Testis (tissue), 3 donors: ENCODE measurements around the gene NCOA6. TPM values are rescaled to one million over a fixed set of nuclear protein-coding genes. Genes with fewer than 3 reads are reported as not detected.

Source experiments
- DNase-seq: peaks from one replicate; pipeline ENCODE4 v3.0.0-alpha.2; 2019
- H3K27ac ChIP-seq, 2 donors: fragments of 200-600 bp; sonication (generic); one replicate each; pipeline ENCODE4 v1.5.1; 2019
- H3K27me3 ChIP-seq: fragments of 200-600 bp; sonication (generic); one replicate; pipeline ENCODE4 v1.5.1; 2019
- H3K36me3 ChIP-seq: fragments of 200-600 bp; sonication (generic); one replicate; pipeline ENCODE4 v1.5.1; 2017; ENCODE audit warnings: low read depth; ENCODE audit errors: missing control alignments
- H3K4me1 ChIP-seq: fragments of 200-600 bp; sonication (generic); one replicate; pipeline ENCODE4 v1.5.1; 2019
- H3K4me3 ChIP-seq, 2 donors: fragments of 200-600 bp; sonication (generic); one replicate each; pipeline ENCODE4 v1.5.1; 2017 to 2019
- H3K9me3 ChIP-seq: fragments of 200-600 bp; sonication (generic); one replicate; pipeline ENCODE4 v1.5.1; 2017
- POLR2A ChIP-seq: fragments of 450-650 bp; IDR thresholded peaks from one replicate; pipeline ENCODE4 v1.6.1; 2017; ENCODE audit warnings: antibody characterized with exemption, mild to moderate bottlenecking, moderate library complexity
- WGBS, 2 donors: methylation state at CpG; one replicate each; pipeline ENCODE4 v1.1.5; 2018; 5-methylcytosine and 5-hydroxymethylcytosine counted together
- intact Hi-C: fragments of 100-400 bp; cut with DNase I; formaldehyde crosslinking; loops from one replicate; pipeline ENCODE4 v1.15.1; 2023; ENCODE audit warnings: low total_unique reads
- polyA plus RNA-seq: library from polyadenylated mRNA; stranded (reverse); fragments of 350-450 nt; fragmentation: Illumina TruSeq; extraction: RNeasy Lipid Tissue Mini Kit (QIAGEN cat#74804); gene quantifications from one replicate; pipeline ENCODE4 v1.2.3, GENCODE V29; 2014; ENCODE audit warnings: low read depth, low replicate concordance; ENCODE audit not compliant: insufficient read depth
- total RNA-seq, 2 donors: library from RNA; depleted of rRNA; stranded (reverse); fragments of >200 nt; gene quantifications; one replicate each; pipeline ENCODE4 v1.2.3, GENCODE V29; 2016
- TF ChIP-seq, protein P1 (sequence below), 3 experiments: fragments of 450-650 bp in 2 of 3; fragments of 200-600 bp in 1 of 3; sonication (generic) in 1 of 3; IDR thresholded peaks; one replicate each; pipeline ENCODE4 v1.5.1; 2016 to 2019; ENCODE audit warnings: antibody characterized with exemption in 3 of 3, mild to moderate bottlenecking in 2 of 3, moderate library complexity in 1 of 3

The NCOA6 gene
- total and polyA plus RNA-seq, 3 donors from 2014 or later = 45.2 to 54.4 (median 48.1) TPM

DNA sequence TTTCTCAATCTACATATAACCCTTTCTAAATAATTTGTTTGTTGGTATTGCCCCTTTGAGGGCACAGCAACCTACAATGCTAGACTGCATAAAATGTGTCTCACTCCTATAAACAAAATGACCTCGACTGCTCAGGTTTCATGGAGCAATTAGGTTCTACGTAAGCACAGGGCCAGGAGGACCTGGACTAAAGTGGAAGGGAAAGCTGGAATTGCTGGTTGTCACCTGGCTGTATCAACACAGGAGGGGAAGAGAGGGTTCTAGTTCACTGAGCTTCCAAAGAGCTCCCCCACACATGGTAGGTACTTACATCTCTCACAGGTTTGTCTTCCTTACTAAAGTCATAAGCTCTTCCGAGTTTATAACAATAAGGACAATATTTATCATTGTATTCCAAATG is 51.0 kb downstream of the NCOA6 start:
- Histone ChIP-seq H3K27ac (no peak overlapping the region), H3K4me3 (no peak overlapping the region), H3K36me3 (no peaks in the 10 kb centered on the region), H3K4me1 (peaks cover 13% of the 10 kb centered on the region), H3K27me3 (no peaks in the 10 kb centered on the region), H3K9me3 (no peaks in the 10 kb centered on the region)
- intact Hi-C loops = no loop called here
- 82 to 93% methylated on average over 3 of the region's 3 CpGs for WGBS, 2 donors
- TF ChIP-seq, protein P1, sequence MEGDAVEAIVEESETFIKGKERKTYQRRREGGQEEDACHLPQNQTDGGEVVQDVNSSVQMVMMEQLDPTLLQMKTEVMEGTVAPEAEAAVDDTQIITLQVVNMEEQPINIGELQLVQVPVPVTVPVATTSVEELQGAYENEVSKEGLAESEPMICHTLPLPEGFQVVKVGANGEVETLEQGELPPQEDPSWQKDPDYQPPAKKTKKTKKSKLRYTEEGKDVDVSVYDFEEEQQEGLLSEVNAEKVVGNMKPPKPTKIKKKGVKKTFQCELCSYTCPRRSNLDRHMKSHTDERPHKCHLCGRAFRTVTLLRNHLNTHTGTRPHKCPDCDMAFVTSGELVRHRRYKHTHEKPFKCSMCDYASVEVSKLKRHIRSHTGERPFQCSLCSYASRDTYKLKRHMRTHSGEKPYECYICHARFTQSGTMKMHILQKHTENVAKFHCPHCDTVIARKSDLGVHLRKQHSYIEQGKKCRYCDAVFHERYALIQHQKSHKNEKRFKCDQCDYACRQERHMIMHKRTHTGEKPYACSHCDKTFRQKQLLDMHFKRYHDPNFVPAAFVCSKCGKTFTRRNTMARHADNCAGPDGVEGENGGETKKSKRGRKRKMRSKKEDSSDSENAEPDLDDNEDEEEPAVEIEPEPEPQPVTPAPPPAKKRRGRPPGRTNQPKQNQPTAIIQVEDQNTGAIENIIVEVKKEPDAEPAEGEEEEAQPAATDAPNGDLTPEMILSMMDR (IDR thresholded peaks at IDR 0.05) = no peak
- DNase-seq = no peak

DNA sequence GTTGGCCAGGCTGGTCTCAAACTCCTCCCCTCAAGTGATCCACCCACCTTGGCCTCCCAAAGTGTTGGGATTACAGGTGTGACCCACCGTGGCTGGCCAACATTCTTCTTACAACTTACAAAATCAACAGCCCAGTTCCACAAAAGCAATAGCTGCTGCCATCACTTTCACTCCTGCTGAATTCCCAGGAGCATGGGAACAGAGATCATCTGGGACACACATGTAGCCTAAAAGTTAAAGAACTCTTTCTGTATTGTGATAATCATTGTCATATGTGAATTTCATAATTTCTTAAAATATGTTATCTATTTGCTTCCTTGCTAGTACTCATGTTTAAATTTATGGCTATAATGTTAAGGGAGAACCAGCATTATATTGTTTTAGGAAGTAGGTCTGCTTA is 51.7 kb downstream of the NCOA6 start:
- H3K27me3 ChIP-seq = no peaks in the 10 kb centered on the region
- intact Hi-C loops = no loop called here
- peaks cover 13% of the 10 kb centered on the region for H3K4me1 ChIP-seq
- H3K27ac ChIP-seq = no peak overlapping the region
- DNase-seq = no peak
- H3K9me3 ChIP-seq = no peaks in the 10 kb centered on the region
- WGBS, 2 donors = 80 to 86% methylated on average over 1 of the region's 1 CpG
- H3K36me3 ChIP-seq = no peaks in the 10 kb centered on the region
- no peak overlapping the region for H3K4me3 ChIP-seq
- TF ChIP-seq, protein P1 (IDR thresholded peaks at IDR 0.05) = no peak
- TF ChIP-seq POLR2A = no peak

DNA sequence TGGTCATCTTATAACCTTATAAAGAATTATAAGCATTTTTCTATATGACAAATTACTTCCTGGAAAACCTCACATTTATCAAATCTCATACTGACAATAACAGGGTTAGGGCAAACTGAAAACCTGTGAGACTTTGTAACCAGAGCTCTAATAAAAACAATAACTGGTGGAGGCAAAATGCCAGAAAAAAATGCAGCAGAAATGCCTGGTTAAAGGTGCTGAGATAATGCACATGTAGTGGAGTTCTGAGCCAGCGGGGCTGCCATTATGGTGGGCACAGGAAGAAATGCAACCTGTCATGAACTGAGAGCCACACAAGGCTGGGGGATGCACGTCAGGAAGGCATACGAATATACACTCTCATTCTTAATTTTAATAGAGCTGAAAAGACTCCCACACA is 53.0 kb downstream of the NCOA6 start:
- no peaks in the 10 kb centered on the region for H3K9me3 ChIP-seq
- no peaks in the 10 kb centered on the region for H3K27me3 ChIP-seq
- DNase-seq = no peak
- no peaks in the 10 kb centered on the region for H3K36me3 ChIP-seq
- WGBS, 2 donors = 76 to 82% methylated on average over 3 of the region's 3 CpGs
- no peak overlapping the region for H3K27ac ChIP-seq
- intact Hi-C loops = no loop called here
- no peak overlapping the region for H3K4me3 ChIP-seq
- no peak for TF ChIP-seq POLR2A
- TF ChIP-seq, protein P1 (IDR thresholded peaks at IDR 0.05) = no peak
- peaks cover 13% of the 10 kb centered on the region for H3K4me1 ChIP-seq

DNA sequence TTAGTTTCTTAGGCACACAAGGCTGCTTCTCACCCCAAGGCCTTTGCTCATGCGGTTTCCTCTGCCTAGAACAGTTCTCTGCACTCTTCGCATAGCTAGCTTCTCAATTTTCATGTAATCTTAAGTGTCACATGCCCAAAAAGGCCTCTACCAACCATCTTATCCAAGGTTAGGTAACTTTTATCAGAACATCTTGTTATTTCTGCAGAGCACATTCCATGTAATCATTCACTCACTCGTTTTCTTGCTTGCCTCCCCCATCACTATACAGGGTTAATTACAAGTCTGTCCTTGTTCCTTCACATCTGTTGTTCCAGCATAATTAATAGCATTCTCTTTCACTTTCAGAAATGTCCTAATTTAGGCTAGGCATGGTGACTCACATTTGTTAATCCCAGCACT is 53.8 kb downstream of the NCOA6 start:
- H3K27me3 ChIP-seq = no peaks in the 10 kb centered on the region
- H3K36me3 ChIP-seq = no peaks in the 10 kb centered on the region
- WGBS, 2 donors = 41 to 55% methylated on average over 3 of the region's 3 CpGs
- intact Hi-C loops = no loop called here
- H3K4me1 ChIP-seq = peaks cover 13% of the 10 kb centered on the region
- no peak for DNase-seq
- H3K27ac ChIP-seq = peak overlapping the region; percentile 25 to 55
- H3K4me3 ChIP-seq = no peak overlapping the region
- no peaks in the 10 kb centered on the region for H3K9me3 ChIP-seq
- TF ChIP-seq POLR2A = no peak
- TF ChIP-seq, protein P1 (IDR thresholded peaks at IDR 0.05) = no peak

DNA sequence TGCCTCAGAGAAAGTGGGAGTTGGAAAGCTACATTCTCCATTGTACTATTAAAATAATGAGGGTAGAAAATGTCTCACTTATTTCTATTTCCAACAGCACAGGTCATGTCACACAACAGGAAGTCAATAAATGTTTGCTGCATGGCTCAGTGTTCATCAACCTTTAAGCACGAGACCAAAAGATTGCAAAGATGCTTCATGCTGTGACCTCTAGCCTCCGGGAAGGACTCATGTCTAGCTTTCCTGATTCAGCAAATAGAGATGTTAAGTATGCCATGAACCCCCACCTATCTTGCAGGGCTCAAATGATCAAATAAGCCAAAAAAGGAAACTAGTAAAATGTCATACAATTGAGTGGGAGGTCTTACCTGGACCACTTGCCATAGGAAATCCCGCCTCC is 57.4 kb downstream of the NCOA6 start:
- Histone ChIP-seq H3K4me1 (peaks cover 13% of the 10 kb centered on the region), H3K4me3 (no peak overlapping the region), H3K36me3 (no peaks in the 10 kb centered on the region), H3K9me3 (no peaks in the 10 kb centered on the region), H3K27me3 (no peaks in the 10 kb centered on the region), H3K27ac (no peak overlapping the region)
- intact Hi-C loops = no loop called here
- no peak for DNase-seq
- TF ChIP-seq, protein P1 (IDR thresholded peaks at IDR 0.05) = no peak
- no peak for TF ChIP-seq POLR2A
- WGBS, 2 donors = 84 to 91% methylated on average over 3 of the region's 3 CpGs
